ENCODE measurements around the gene PRAMEF11. TPM values are rescaled to one million over a fixed set of nuclear protein-coding genes. Genes with fewer than 3 reads are reported as not detected.
A peak's percentile ranks its signal among the peaks of the same experiment; 100 is the strongest.
"Not testable (repeated sequence)": the region's sequence is repeated elsewhere in the genome, so short reads cannot be mapped to it uniquely, and the experiment has no call there.

The PRAMEF11 gene
- total RNA-seq, 6 experiments from 2014 or later, result not detected

- H3K4me1 ChIP-seq, result no peaks in the 10 kb centered on the region
- no peak overlapping the region for H3K27ac ChIP-seq
- TF ChIP-seq CTCF (IDR thresholded peaks at IDR 0.05) (no peak), POLR2A (IDR thresholded peaks at IDR 0.05) (no peak)
- no peaks in the 10 kb centered on the region for H3K9me3 ChIP-seq
- H3K4me3 ChIP-seq, result no peak overlapping the region
- H3K36me3 ChIP-seq, result no peaks in the 10 kb centered on the region
- 28% methylated on average over 3 of the region's 4 CpGs for WGBS (ENCODE audit: insufficient coverage, low coverage, low lambda C conversion rate, missing lambda C conversion rate)
- intact Hi-C loops (cut with DNase I), result no loop called here
- H3K27me3 ChIP-seq, result no peaks in the 10 kb centered on the region
- ATAC-seq (no peak), DNase-seq (no peak)
Measured at GRCh38 chr1:12798911-12799310, 32.3 kb downstream of the PRAMEF11 start.

- intact Hi-C loops (cut with DNase I); H3K27ac ChIP-seq; DNase-seq; H3K36me3 ChIP-seq; ATAC-seq; H3K4me3 ChIP-seq; H3K27me3 ChIP-seq; H3K9me3 ChIP-seq; H3K4me1 ChIP-seq: not testable (repeated sequence)
- WGBS (ENCODE audit: insufficient coverage, low coverage, low lambda C conversion rate, missing lambda C conversion rate), result 60% methylated on average over 3 of the region's 5 CpGs
Measured at GRCh38 chr1:12791097-12791496, 40.1 kb downstream of the PRAMEF11 start, which contains the start of gene PRAMEF1. Gene PRAMEF1 (plus strand): TSS chr1:12791397. CDS start chr1:12793228, 1,831 bp downstream.

GRCh38 chr1:12784729-12785128 lies 46.5 kb downstream of the PRAMEF11 start:
- DNase-seq; ATAC-seq; intact Hi-C loops (cut with DNase I); H3K4me3 ChIP-seq; H3K4me1 ChIP-seq; H3K27ac ChIP-seq; H3K36me3 ChIP-seq; H3K9me3 ChIP-seq; H3K27me3 ChIP-seq: not testable (repeated sequence)
- 92% methylated on average over 6 of the region's 8 CpGs for WGBS (ENCODE audit: insufficient coverage, low coverage, low lambda C conversion rate, missing lambda C conversion rate)

- H3K27me3 ChIP-seq; H3K4me3 ChIP-seq; H3K4me1 ChIP-seq; DNase-seq; H3K27ac ChIP-seq; H3K9me3 ChIP-seq; H3K36me3 ChIP-seq; intact Hi-C loops (cut with DNase I): not testable (repeated sequence)
- WGBS (ENCODE audit: insufficient coverage, low coverage, low lambda C conversion rate, missing lambda C conversion rate), result 0% methylated on average over 1 of the region's 7 CpGs
- ATAC-seq, result peak; percentile 40 to 52 (median 46)
- peak in 3 of 4 donors; percentile 25 to 29 (median 26) for TF ChIP-seq CTCF (IDR thresholded peaks at IDR 0.05)
Measured at GRCh38 chr1:12783783-12784182, 47.4 kb downstream of the PRAMEF11 start.

- H3K4me1 ChIP-seq; DNase-seq; intact Hi-C loops (cut with DNase I); H3K36me3 ChIP-seq; H3K4me3 ChIP-seq; H3K27me3 ChIP-seq; ATAC-seq; H3K27ac ChIP-seq; H3K9me3 ChIP-seq: not testable (repeated sequence)
- WGBS (ENCODE audit: insufficient coverage, low coverage, low lambda C conversion rate, missing lambda C conversion rate), result 46% methylated on average over 3 of the region's 5 CpGs
Measured at GRCh38 chr1:12781488-12781887, 49.7 kb downstream of the PRAMEF11 start.

GRCh38 chr1:12778907-12779306 lies 52.3 kb downstream of the PRAMEF11 start:
- H3K27me3 ChIP-seq, result no peaks in the 10 kb centered on the region
- H3K36me3 ChIP-seq, result no peaks in the 10 kb centered on the region
- intact Hi-C loops (cut with DNase I), result no loop called here
- 58% methylated on average over 4 of the region's 6 CpGs for WGBS (ENCODE audit: insufficient coverage, low coverage, low lambda C conversion rate, missing lambda C conversion rate)
- no peak for TF ChIP-seq CTCF (IDR thresholded peaks at IDR 0.05)
- H3K4me1 ChIP-seq, result no peaks in the 10 kb centered on the region
- H3K9me3 ChIP-seq, result no peaks in the 10 kb centered on the region
- no peak overlapping the region for H3K27ac ChIP-seq
- H3K4me3 ChIP-seq, result no peak overlapping the region
- no peak for DNase-seq
- no peak for ATAC-seq

All from right lobe of liver (tissue), 6 donors.